PC-3 (cell line): Measurements from ENCODE around the gene MUC12. TPM values are rescaled to one million over a fixed set of nuclear protein-coding genes. Genes with fewer than 3 reads are reported as not detected.

Source experiments
- ATAC-seq: fragments of 200-7000 bp; cut with Tn5 transposase; 2 replicates; pipeline ENCODE4 v1.9.1; 2020; ENCODE audit warnings: mild to moderate bottlenecking, moderate library complexity
- BruUV-seq: library from RNA; stranded (reverse); fragments of 400-500 nt; replicated peaks from 2 replicates; lab custom pipeline; 2021; lab: Mats Ljungman, UMichigan
- CTCF ChIA-PET: fragments of 300-600 bp; sonication (Branson Sonifier 250); formaldehyde crosslinking; loops from one replicate; lab custom pipeline; 2022; ENCODE audit warnings: antibody characterized with exemption; lab: Charles Lee
- POLR2A ChIA-PET: fragments of 300-600 bp; sonication (Branson Sonifier 250); formaldehyde crosslinking; loops from one replicate; lab custom pipeline; 2022; ENCODE audit warnings: antibody characterized with exemption; ENCODE audit not compliant: unreplicated experiment; lab: Charles Lee
- DNase-seq: peaks from one replicate; pipeline ENCODE4 v3.0.0-alpha.2; 2015
- H2AFZ ChIP-seq: fragments of 300-600 bp; sonication (generic); 2 replicates; pipeline ENCODE4 v1.6.0; 2016; ENCODE audit warnings: antibody characterized with exemption, low read length
- H3F3A ChIP-seq: fragments of 300-600 bp; sonication (generic); one replicate; pipeline ENCODE4 v1.6.0; 2017; ENCODE audit warnings: antibody characterized with exemption, low read length, control low read depth, mild to moderate bottlenecking; ENCODE audit not compliant: unreplicated experiment
- H3K27ac ChIP-seq: fragments of 300-600 bp; sonication (generic); 2 replicates; pipeline ENCODE4 v1.5.1; 2016; ENCODE audit warnings: mild to moderate bottlenecking, low read length
- H3K27me3 ChIP-seq: fragments of 300-600 bp; sonication (generic); 2 replicates; pipeline ENCODE4 v1.6.1; 2016; ENCODE audit warnings: low read length, mixed read lengths
- H3K36me3 ChIP-seq: fragments of 300-600 bp; sonication (generic); 2 replicates; pipeline ENCODE4 v1.6.1; 2016; ENCODE audit warnings: low read depth, mixed run types, low read length, mixed read lengths
- H3K4me1 ChIP-seq: fragments of 300-600 bp; sonication (generic); 2 replicates; pipeline ENCODE4 v1.5.1; 2016; ENCODE audit warnings: low read length; ENCODE audit not compliant: insufficient read depth
- H3K4me2 ChIP-seq: fragments of 300-600 bp; sonication (generic); 2 replicates; pipeline ENCODE4 v1.6.0; 2016; ENCODE audit warnings: low read length
- H3K4me3 ChIP-seq: fragments of 300-600 bp; sonication (generic); 2 replicates; pipeline ENCODE4 v1.5.1; 2016; ENCODE audit warnings: mild to moderate bottlenecking, low read length, mixed read lengths
- H3K79me2 ChIP-seq: fragments of 300-600 bp; sonication (generic); 2 replicates; pipeline ENCODE4 v1.6.1; 2017; ENCODE audit warnings: low read length, mixed read lengths
- H3K9ac ChIP-seq: fragments of 300-600 bp; sonication (generic); 2 replicates; pipeline ENCODE4 v1.6.0; 2016; ENCODE audit warnings: mild to moderate bottlenecking, low read length
- H3K9me2 ChIP-seq: fragments of 300-600 bp; sonication (generic); replicated peaks from 2 replicates; pipeline ENCODE4 v1.6.1; 2016; ENCODE audit warnings: mixed run types, low read length, mixed read lengths
- H3K9me3 ChIP-seq: fragments of 300-600 bp; sonication (generic); 2 replicates; pipeline ENCODE4 v1.6.1; 2016; ENCODE audit warnings: low read length, mixed read lengths
- H4K20me1 ChIP-seq: fragments of 300-600 bp; sonication (generic); 2 replicates; pipeline ENCODE4 v1.6.1; 2016; ENCODE audit warnings: low read length, mixed read lengths
- EZH2 ChIP-seq: fragments of 300-600 bp; sonication (generic); IDR thresholded peaks from one replicate; pipeline ENCODE4 v1.6.1; 2017; ENCODE audit warnings: antibody characterized with exemption, mild to moderate bottlenecking, low read length; ENCODE audit not compliant: unreplicated experiment
- EZH2phosphoT487 ChIP-seq: fragments of 300-600 bp; sonication (generic); IDR thresholded peaks from 2 replicates; pipeline ENCODE4 v1.6.1; 2018; ENCODE audit warnings: mild to moderate bottlenecking, antibody characterized with exemption, low read length, borderline replicate concordance
- intact Hi-C: fragments of 100-400 bp; cut with micrococcal nuclease; formaldehyde crosslinking; loops from 2 replicates; pipeline ENCODE4 v1.9.0; 2023
- total RNA-seq: library from RNA; depleted of rRNA; stranded (reverse); fragments of >200 nt; gene quantifications from 2 replicates; pipeline ENCODE4 v1.2.3, GENCODE V29; 2014
- TF ChIP-seq, protein P1 (sequence below): fragments of 300-600 bp; sonication (generic); conservative IDR thresholded peaks from 2 replicates; pipeline ENCODE4 v1.5.1; 2017; ENCODE audit warnings: antibody characterized with exemption, low read depth, mild to moderate bottlenecking, low read length

Gene MUC12
- total RNA-seq, 1 experiment from 2014 or later: 0.18 TPM

GRCh38 chr7:101018271-101019167, 49.2 kb downstream of the MUC12 start:
- intact Hi-C loops: no loop called here
- CTCF ChIA-PET: no interaction called here

GRCh38 chr7:101020444-101020843, 51.1 kb downstream of the MUC12 start:
- no peak for ATAC-seq
- CTCF ChIA-PET: no interaction called here
- intact Hi-C loops: no loop called here

More at GRCh38 chr7:101018271-101019167, 49.2 kb downstream of the MUC12 start:
- H2AFZ ChIP-seq: no peak overlapping the region
- no peaks in the 10 kb centered on the region for H3K27me3 ChIP-seq
- no peak overlapping the region for H3K4me3 ChIP-seq
- no TSS peak for BruUV-seq
- no peak for TF ChIP-seq EZH2phosphoT487
- no peak for TF ChIP-seq EZH2
- TF ChIP-seq, protein P1, sequence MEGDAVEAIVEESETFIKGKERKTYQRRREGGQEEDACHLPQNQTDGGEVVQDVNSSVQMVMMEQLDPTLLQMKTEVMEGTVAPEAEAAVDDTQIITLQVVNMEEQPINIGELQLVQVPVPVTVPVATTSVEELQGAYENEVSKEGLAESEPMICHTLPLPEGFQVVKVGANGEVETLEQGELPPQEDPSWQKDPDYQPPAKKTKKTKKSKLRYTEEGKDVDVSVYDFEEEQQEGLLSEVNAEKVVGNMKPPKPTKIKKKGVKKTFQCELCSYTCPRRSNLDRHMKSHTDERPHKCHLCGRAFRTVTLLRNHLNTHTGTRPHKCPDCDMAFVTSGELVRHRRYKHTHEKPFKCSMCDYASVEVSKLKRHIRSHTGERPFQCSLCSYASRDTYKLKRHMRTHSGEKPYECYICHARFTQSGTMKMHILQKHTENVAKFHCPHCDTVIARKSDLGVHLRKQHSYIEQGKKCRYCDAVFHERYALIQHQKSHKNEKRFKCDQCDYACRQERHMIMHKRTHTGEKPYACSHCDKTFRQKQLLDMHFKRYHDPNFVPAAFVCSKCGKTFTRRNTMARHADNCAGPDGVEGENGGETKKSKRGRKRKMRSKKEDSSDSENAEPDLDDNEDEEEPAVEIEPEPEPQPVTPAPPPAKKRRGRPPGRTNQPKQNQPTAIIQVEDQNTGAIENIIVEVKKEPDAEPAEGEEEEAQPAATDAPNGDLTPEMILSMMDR: no peak
- H3K4me1 ChIP-seq: peaks cover 7% of the 10 kb centered on the region
- no peaks in the 10 kb centered on the region for H3K79me2 ChIP-seq
- no peaks in the 10 kb centered on the region for H4K20me1 ChIP-seq
- H3K4me2 ChIP-seq: no peak overlapping the region
- no peaks in the 10 kb centered on the region for H3K9me2 ChIP-seq
- no peak overlapping the region for H3K9ac ChIP-seq
- no peaks in the 10 kb centered on the region for H3F3A ChIP-seq
- no peaks in the 10 kb centered on the region for H3K36me3 ChIP-seq
- H3K27ac ChIP-seq: no peak overlapping the region
- H3K9me3 ChIP-seq: no peaks in the 10 kb centered on the region
- POLR2A ChIA-PET: interaction anchor here (0.7 kb wide), 1 partner anchor 129 kb away, joined by 3 read pairs; the partner anchor contains the start of gene UFSP1
- no peak for DNase-seq
- ATAC-seq: no peak

More at GRCh38 chr7:101020444-101020843, 51.1 kb downstream of the MUC12 start:
- Histone ChIP-seq H3K9me3 (no peaks in the 10 kb centered on the region), H3K27ac (no peak overlapping the region), H3K4me1 (peaks cover 7% of the 10 kb centered on the region), H3K4me3 (no peak overlapping the region), H3K27me3 (no peaks in the 10 kb centered on the region), H3K4me2 (no peak overlapping the region), H3K9ac (no peak overlapping the region), H4K20me1 (no peaks in the 10 kb centered on the region), H3K79me2 (no peaks in the 10 kb centered on the region), H3K9me2 (no peaks in the 10 kb centered on the region), H3F3A (no peaks in the 10 kb centered on the region), H2AFZ (no peak overlapping the region), H3K36me3 (no peaks in the 10 kb centered on the region)
- no TSS peak for BruUV-seq
- POLR2A ChIA-PET: no interaction called here
- no peak for DNase-seq
- TF ChIP-seq, protein P1: no peak
- no peak for TF ChIP-seq EZH2
- no peak for TF ChIP-seq EZH2phosphoT487
